ENCODE measurements around the gene CPSF3.
A peak's percentile ranks its signal among the peaks of the same experiment; 100 is the strongest.

The CPSF3 gene

GRCh38 chr2:9423100-9423921, at the start of gene CPSF3, which contains the start of gene ITGB1BP1:
Gene CPSF3 (plus strand): TSS chr2:9423654. CDS start chr2:9423774, 120 bp downstream.
Gene ITGB1BP1 (minus strand): TSS chr2:9423528. CDS start chr2:9418697, 4,831 bp downstream.
- DNase-seq (ENCODE audit: low read depth in 2 of 2) = peak; percentile 94 to 95

GRCh38 chr2:9374071-9374730, 49.3 kb upstream of the CPSF3 start:
- no peak for DNase-seq (ENCODE audit: low read depth in 2 of 2)

DNA sequence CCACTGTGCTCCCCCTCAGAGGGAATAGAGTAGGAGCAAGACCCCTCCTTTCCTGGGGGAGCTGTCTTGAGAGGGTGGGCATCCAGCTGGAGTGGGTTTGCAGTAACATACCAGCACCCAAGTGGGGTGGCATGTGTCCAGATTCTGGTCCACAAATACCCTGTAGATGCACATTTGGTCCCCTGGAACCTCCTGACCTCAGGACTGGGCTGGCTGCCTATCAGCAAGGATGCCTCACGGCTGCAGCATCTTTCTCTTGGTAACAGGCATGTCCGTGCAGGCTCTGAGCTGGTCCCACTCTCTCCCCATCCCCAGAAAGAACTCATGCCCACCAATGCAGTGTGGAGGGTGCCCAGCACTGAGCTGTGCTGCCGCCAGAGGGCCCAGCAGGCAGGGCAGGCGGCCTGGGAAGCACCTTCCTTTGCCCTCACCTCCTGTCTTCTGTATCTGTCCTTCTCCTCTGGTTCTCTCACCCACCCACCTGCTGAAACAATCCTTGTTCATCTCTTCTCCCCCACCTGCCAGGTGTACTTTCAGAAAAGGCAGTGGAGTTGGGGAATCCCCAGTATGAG, 47.5 kb upstream of the CPSF3 start:
- DNase-seq (ENCODE audit: low read depth in 2 of 2) = no peak

DNA sequence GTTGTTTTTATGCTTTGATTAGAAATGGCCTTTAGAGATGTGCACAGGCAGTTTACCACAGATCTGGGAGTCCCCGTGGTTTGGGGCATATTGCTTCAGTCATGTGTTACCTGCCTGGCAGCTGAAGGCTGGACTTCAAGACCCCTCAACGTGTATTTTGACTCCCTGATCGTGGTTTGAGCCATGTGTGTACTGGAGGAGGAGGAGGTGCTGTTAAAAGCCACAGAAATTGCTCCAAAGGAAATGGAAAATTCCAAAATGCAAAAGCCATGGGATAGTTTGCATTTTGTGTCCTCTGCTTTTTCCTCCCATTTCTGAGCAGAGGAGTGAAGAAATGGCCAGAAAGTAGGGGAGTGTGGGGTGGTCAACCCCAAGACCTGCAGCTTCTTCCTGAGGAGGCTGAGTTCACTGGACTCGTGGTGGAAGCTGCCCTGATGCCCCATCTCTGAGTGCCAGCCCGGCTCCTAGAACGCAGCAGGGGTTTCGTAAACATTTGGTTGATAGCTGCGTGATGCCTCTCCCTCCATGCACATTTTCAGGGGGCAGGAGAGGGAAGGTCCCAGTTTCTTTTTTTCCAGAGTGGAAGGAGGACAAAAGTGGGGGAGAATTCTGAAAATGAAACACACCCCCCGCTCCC, 45.9 kb upstream of the CPSF3 start:
- no peak for DNase-seq (ENCODE audit: low read depth in 2 of 2)

DNA sequence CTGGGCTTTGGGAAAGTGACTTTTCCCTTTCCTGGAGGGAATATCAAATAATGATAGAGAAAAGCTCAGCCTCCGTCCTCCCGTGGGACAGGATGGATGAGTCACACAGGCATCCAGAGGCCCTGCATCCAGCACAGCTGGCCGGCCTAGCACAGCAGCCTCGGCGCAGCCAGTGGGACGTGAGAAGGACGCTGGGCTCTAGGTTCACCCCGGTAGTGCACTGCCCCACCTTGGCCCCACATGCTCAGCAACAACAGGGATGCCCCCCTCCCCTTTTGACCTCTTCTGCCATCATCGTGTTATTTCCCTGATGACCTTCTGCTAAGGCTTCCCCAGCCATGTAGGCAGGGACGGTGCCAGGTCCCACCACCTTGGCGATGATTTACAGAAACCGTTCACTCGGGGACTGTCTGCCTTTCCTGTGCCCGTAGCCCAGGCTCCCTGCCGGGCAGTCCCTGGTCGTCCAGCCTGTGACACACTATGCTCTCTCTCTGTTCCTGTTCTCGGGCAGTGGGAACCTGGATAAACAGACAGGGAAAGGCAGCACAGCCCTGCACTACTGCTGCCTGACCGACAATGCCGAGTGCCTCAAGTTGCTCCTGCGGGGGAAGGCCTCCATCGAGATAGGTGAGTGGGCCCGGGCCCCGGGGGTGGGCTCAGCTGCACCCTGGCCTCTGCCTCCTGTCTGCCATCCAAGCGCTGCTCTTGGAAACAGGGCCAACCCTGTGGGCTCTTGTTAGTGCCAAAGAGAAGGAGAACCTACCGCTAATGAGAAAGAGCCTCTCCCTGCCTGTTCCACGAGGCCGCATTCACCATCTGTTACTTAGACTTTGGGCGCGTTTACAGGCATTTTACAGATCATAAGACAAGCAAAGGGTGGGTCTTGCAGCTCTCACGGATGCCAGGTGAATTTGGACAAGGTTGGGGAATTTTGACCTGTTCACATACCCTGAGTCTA, 44.7 kb upstream of the CPSF3 start:
- DNase-seq (ENCODE audit: low read depth in 2 of 2) = no peak

GRCh38 chr2:9379391-9379755, 44.1 kb upstream of the CPSF3 start:
- DNase-seq (ENCODE audit: low read depth in 2 of 2) = no peak

- no peak for DNase-seq (ENCODE audit: low read depth in 2 of 2)
Observed at GRCh38 chr2:9380702-9381628, 42.5 kb upstream of the CPSF3 start.

GRCh38 chr2:9382604-9383235, 40.7 kb upstream of the CPSF3 start:
- DNase-seq (ENCODE audit: low read depth in 2 of 2) = no peak

- DNase-seq (ENCODE audit: low read depth in 2 of 2) = no peak
Observed at GRCh38 chr2:9384521-9384920, 38.9 kb upstream of the CPSF3 start.

DNA sequence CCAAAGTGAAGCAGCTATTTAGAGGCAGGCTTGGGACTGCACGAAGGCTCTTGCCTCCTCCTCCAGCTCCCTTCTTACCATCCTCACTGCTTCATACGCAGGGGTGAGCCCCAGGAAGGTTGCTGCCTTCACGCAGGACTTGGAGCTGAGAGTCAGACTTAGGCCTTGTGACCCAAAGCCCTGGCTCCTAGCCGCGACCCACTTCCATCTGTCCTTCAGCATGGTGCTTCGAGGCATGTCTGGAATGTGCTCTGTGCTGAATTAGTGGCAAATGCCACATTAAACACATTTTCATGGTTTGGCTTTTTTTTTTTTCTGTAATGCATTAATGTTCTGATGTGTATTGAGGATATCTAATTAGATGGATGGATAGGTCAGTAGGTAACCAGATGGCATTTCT, 37.6 kb upstream of the CPSF3 start:
- no peak for DNase-seq (ENCODE audit: low read depth in 2 of 2)

DNA sequence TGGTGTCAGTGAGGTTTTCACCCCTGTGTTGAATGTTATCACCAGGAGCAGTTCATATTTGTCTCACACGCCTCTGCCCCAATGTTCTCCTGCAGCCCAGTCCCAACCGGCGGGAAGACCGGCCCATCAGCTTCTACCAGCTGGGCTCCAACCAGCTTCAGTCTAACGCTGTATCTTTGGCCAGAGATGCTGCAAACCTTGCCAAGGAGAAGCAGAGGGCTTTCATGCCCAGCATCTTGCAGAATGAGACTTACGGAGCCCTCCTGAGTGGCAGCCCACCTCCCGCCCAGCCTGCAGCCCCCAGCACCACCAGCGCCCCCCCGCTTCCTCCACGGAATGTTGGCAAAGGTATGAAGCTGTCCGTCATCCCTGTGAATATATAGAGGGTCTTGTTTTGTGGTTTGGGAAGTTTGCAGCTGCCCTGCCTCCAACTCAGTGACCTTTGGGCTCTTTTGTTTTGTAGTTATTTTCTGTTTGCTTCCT, 35.2 kb upstream of the CPSF3 start:
- no peak for DNase-seq (ENCODE audit: low read depth in 2 of 2)

GRCh38 chr2:9388950-9389911, 34.2 kb upstream of the CPSF3 start:
- no peak for DNase-seq (ENCODE audit: low read depth in 2 of 2)

- no peak for DNase-seq (ENCODE audit: low read depth in 2 of 2)
Observed at GRCh38 chr2:9390151-9390850, 33.2 kb upstream of the CPSF3 start.

DNA sequence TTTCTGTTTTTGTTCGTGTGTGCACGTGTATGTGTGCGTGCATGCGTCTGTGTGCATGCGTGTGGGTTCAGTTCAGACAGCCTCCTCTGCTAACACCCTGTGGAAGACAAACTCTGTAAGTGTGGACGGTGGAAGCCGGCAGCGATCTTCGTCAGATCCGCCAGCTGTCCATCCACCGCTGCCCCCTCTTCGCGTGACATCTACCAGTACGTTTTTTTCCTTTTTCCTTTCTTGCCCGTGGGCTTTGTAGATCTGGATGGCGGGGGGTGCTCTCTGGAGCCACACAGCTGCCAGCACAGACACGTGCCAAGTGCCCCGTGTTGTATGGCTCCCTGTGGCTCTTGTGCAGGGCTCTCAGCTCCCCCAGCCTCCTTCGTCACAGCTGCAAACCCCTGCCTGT, 32.5 kb upstream of the CPSF3 start:
- DNase-seq (ENCODE audit: low read depth in 2 of 2) = no peak

GRCh38 chr2:9391961-9392720, 31.3 kb upstream of the CPSF3 start:
- no peak for DNase-seq (ENCODE audit: low read depth in 2 of 2)

GRCh38 chr2:9392898-9393765, 30.3 kb upstream of the CPSF3 start:
- DNase-seq (ENCODE audit: low read depth in 2 of 2) = no peak

Data from stimulated activated CD8-positive, alpha-beta memory T cell treated with anti-CD3 and anti-CD28 coated beads, Interleukin-2, amount 100 ng/mL, for 1 hour (primary cell).